Measurements from ENCODE around the gene NUDT13.
"Not testable (repeated sequence)": the region's sequence is repeated elsewhere in the genome, so short reads cannot be mapped to it uniquely, and the experiment has no call there.

The NUDT13 gene

GRCh38 chr10:73106301-73106700, 4.0 kb upstream of the NUDT13 start:
- no peaks in the 10 kb centered on the region for H3K27me3 ChIP-seq (ENCODE audit: control insufficient read depth, insufficient read depth, low read length)
- H3K36me3 ChIP-seq (ENCODE audit: control insufficient read depth, insufficient read depth, low read length): no peaks in the 10 kb centered on the region
- WGBS (ENCODE audit: insufficient coverage, insufficient read length): no CpG with 5 or more reads among the region's 3 CpGs

GRCh38 chr10:73109248-73109652, 1.0 kb upstream of the NUDT13 start:
- not testable (repeated sequence) for H3K9me3 ChIP-seq (ENCODE audit: control insufficient read depth, insufficient read depth, low read length); H3K27me3 ChIP-seq (ENCODE audit: control insufficient read depth, insufficient read depth, low read length); DNase-seq (ENCODE audit: low read depth, low spot score); H3K4me3 ChIP-seq (ENCODE audit: low read length); H3K27ac ChIP-seq (ENCODE audit: low read length); H3K36me3 ChIP-seq (ENCODE audit: control insufficient read depth, insufficient read depth, low read length); H3K4me1 ChIP-seq (ENCODE audit: control insufficient read depth, insufficient read depth, low read length)
- WGBS (ENCODE audit: insufficient coverage, insufficient read length): no CpG with 5 or more reads among the region's 4 CpGs

More at GRCh38 chr10:73106301-73106700, 4.0 kb upstream of the NUDT13 start:
- H3K4me1 ChIP-seq (ENCODE audit: control insufficient read depth, insufficient read depth, low read length): no peaks in the 10 kb centered on the region
- no peak overlapping the region for H3K4me3 ChIP-seq (ENCODE audit: low read length)
- H3K9me3 ChIP-seq (ENCODE audit: control insufficient read depth, insufficient read depth, low read length): no peaks in the 10 kb centered on the region
- no peak overlapping the region for H3K27ac ChIP-seq (ENCODE audit: low read length)
- DNase-seq (ENCODE audit: low read depth, low spot score): no peak

- not testable (repeated sequence) for H3K36me3 ChIP-seq (ENCODE audit: control insufficient read depth, insufficient read depth, low read length); H3K27me3 ChIP-seq (ENCODE audit: control insufficient read depth, insufficient read depth, low read length); H3K9me3 ChIP-seq (ENCODE audit: control insufficient read depth, insufficient read depth, low read length); H3K4me1 ChIP-seq (ENCODE audit: control insufficient read depth, insufficient read depth, low read length); H3K27ac ChIP-seq (ENCODE audit: low read length); H3K4me3 ChIP-seq (ENCODE audit: low read length); DNase-seq (ENCODE audit: low read depth, low spot score)
- no CpG with 5 or more reads among the region's 13 CpGs for WGBS (ENCODE audit: insufficient coverage, insufficient read length)
Measured at GRCh38 chr10:73112032-73112431, 1.8 kb downstream of the NUDT13 start.

- WGBS (ENCODE audit: insufficient coverage, insufficient read length): no CpG with 5 or more reads among the region's 1 CpG
- Histone ChIP-seq H3K27me3 (ENCODE audit: control insufficient read depth, insufficient read depth, low read length) (no peaks in the 10 kb centered on the region), H3K36me3 (ENCODE audit: control insufficient read depth, insufficient read depth, low read length) (no peaks in the 10 kb centered on the region), H3K27ac (ENCODE audit: low read length) (no peak overlapping the region), H3K4me1 (ENCODE audit: control insufficient read depth, insufficient read depth, low read length) (peaks cover 2% of the 10 kb centered on the region; the same call in 1 of the 2 replicates), H3K4me3 (ENCODE audit: low read length) (no peak overlapping the region), H3K9me3 (ENCODE audit: control insufficient read depth, insufficient read depth, low read length) (no peaks in the 10 kb centered on the region)
- DNase-seq (ENCODE audit: low read depth, low spot score): no peak
Measured at GRCh38 chr10:73113551-73113950, 3.3 kb downstream of the NUDT13 start.

GRCh38 chr10:73116017-73116416, 5.8 kb downstream of the NUDT13 start:
- DNase-seq (ENCODE audit: low read depth, low spot score): no peak
- Histone ChIP-seq H3K4me1 (ENCODE audit: control insufficient read depth, insufficient read depth, low read length) (peaks cover 2% of the 10 kb centered on the region; the same call in 1 of the 2 replicates), H3K27me3 (ENCODE audit: control insufficient read depth, insufficient read depth, low read length) (no peaks in the 10 kb centered on the region), H3K9me3 (ENCODE audit: control insufficient read depth, insufficient read depth, low read length) (no peaks in the 10 kb centered on the region), H3K36me3 (ENCODE audit: control insufficient read depth, insufficient read depth, low read length) (no peaks in the 10 kb centered on the region), H3K4me3 (ENCODE audit: low read length) (no peak overlapping the region), H3K27ac (ENCODE audit: low read length) (no peak overlapping the region)
- WGBS (ENCODE audit: insufficient coverage, insufficient read length): no CpG with 5 or more reads among the region's 1 CpG

- Histone ChIP-seq H3K27ac (ENCODE audit: low read length) (no peak overlapping the region), H3K4me1 (ENCODE audit: control insufficient read depth, insufficient read depth, low read length) (peaks cover 2% of the 10 kb centered on the region; the same call in 1 of the 2 replicates), H3K27me3 (ENCODE audit: control insufficient read depth, insufficient read depth, low read length) (no peaks in the 10 kb centered on the region), H3K36me3 (ENCODE audit: control insufficient read depth, insufficient read depth, low read length) (no peaks in the 10 kb centered on the region), H3K4me3 (ENCODE audit: low read length) (no peak overlapping the region), H3K9me3 (ENCODE audit: control insufficient read depth, insufficient read depth, low read length) (no peaks in the 10 kb centered on the region)
- WGBS (ENCODE audit: insufficient coverage, insufficient read length): no CpG with 5 or more reads among the region's 5 CpGs
- DNase-seq (ENCODE audit: low read depth, low spot score): no peak
Measured at GRCh38 chr10:73117976-73118743, 7.9 kb downstream of the NUDT13 start.

GRCh38 chr10:73119457-73119856, 9.2 kb downstream of the NUDT13 start:
- no peak overlapping the region for H3K27ac ChIP-seq (ENCODE audit: low read length)
- no peak for DNase-seq (ENCODE audit: low read depth, low spot score)
- H3K4me3 ChIP-seq (ENCODE audit: low read length): no peak overlapping the region
- H3K36me3 ChIP-seq (ENCODE audit: control insufficient read depth, insufficient read depth, low read length): no peaks in the 10 kb centered on the region
- peaks cover 2% of the 10 kb centered on the region; the same call in 1 of the 2 replicates for H3K4me1 ChIP-seq (ENCODE audit: control insufficient read depth, insufficient read depth, low read length)
- no peaks in the 10 kb centered on the region for H3K9me3 ChIP-seq (ENCODE audit: control insufficient read depth, insufficient read depth, low read length)
- no CpG with 5 or more reads among the region's 1 CpG for WGBS (ENCODE audit: insufficient coverage, insufficient read length)
- H3K27me3 ChIP-seq (ENCODE audit: control insufficient read depth, insufficient read depth, low read length): no peaks in the 10 kb centered on the region

- H3K9me3 ChIP-seq (ENCODE audit: control insufficient read depth, insufficient read depth, low read length): no peaks in the 10 kb centered on the region
- WGBS (ENCODE audit: insufficient coverage, insufficient read length): no CpG with 5 or more reads among the region's 4 CpGs
- H3K27me3 ChIP-seq (ENCODE audit: control insufficient read depth, insufficient read depth, low read length): no peaks in the 10 kb centered on the region
- no peak overlapping the region for H3K27ac ChIP-seq (ENCODE audit: low read length)
- H3K36me3 ChIP-seq (ENCODE audit: control insufficient read depth, insufficient read depth, low read length): no peaks in the 10 kb centered on the region
- H3K4me3 ChIP-seq (ENCODE audit: low read length): no peak overlapping the region
- H3K4me1 ChIP-seq (ENCODE audit: control insufficient read depth, insufficient read depth, low read length): peaks cover 2% of the 10 kb centered on the region; the same call in 1 of the 2 replicates
- DNase-seq (ENCODE audit: low read depth, low spot score): no peak
Measured at GRCh38 chr10:73119952-73120351, 9.7 kb downstream of the NUDT13 start.

GRCh38 chr10:73126343-73126742, 16.1 kb downstream of the NUDT13 start:
- H3K9me3 ChIP-seq (ENCODE audit: control insufficient read depth, insufficient read depth, low read length): no peaks in the 10 kb centered on the region
- H3K27me3 ChIP-seq (ENCODE audit: control insufficient read depth, insufficient read depth, low read length): no peaks in the 10 kb centered on the region
- WGBS (ENCODE audit: insufficient coverage, insufficient read length): no CpG with 5 or more reads among the region's 2 CpGs
- H3K36me3 ChIP-seq (ENCODE audit: control insufficient read depth, insufficient read depth, low read length): no peaks in the 10 kb centered on the region
- H3K4me1 ChIP-seq (ENCODE audit: control insufficient read depth, insufficient read depth, low read length): no peaks in the 10 kb centered on the region
- DNase-seq (ENCODE audit: low read depth, low spot score): no peak
- no peak overlapping the region for H3K4me3 ChIP-seq (ENCODE audit: low read length)
- H3K27ac ChIP-seq (ENCODE audit: low read length): no peak overlapping the region

- no CpG with 5 or more reads among the region's 2 CpGs for WGBS (ENCODE audit: insufficient coverage, insufficient read length)
- Histone ChIP-seq H3K9me3 (ENCODE audit: control insufficient read depth, insufficient read depth, low read length) (no peaks in the 10 kb centered on the region), H3K4me1 (ENCODE audit: control insufficient read depth, insufficient read depth, low read length) (no peaks in the 10 kb centered on the region), H3K27ac (ENCODE audit: low read length) (no peak overlapping the region), H3K27me3 (ENCODE audit: control insufficient read depth, insufficient read depth, low read length) (no peaks in the 10 kb centered on the region), H3K36me3 (ENCODE audit: control insufficient read depth, insufficient read depth, low read length) (peaks cover 4% of the 10 kb centered on the region; the same call in 1 of the 2 replicates), H3K4me3 (ENCODE audit: low read length) (no peak overlapping the region)
- DNase-seq (ENCODE audit: low read depth, low spot score): no peak
Measured at GRCh38 chr10:73131301-73131700, 21.0 kb downstream of the NUDT13 start.
